DOHH2 (cell line): ENCODE results near the gene NRF1.

Source experiments
- H3F3A ChIP-seq: fragments of 200-600 bp; sonication (generic), shearing (Covaris generic); 2 replicates; pipeline ENCODE4 v1.6.0; 2016; ENCODE audit warnings: antibody characterized with exemption, mild to moderate bottlenecking; ENCODE audit not compliant: control insufficient read depth, insufficient read depth
- H3K27ac ChIP-seq: fragments of 200-600 bp; sonication (generic); 2 replicates; pipeline ENCODE4 v1.5.1; 2014; ENCODE audit warnings: low read depth, mild to moderate bottlenecking, low read length, moderate library complexity
- H3K27me3 ChIP-seq: fragments of 200-600 bp; sonication (generic); 2 replicates; pipeline ENCODE4 v1.6.1; 2014; ENCODE audit warnings: mild to moderate bottlenecking, low read length, mixed read lengths; ENCODE audit not compliant: control insufficient read depth
- H3K36me3 ChIP-seq: fragments of 200-600 bp; sonication (generic); 2 replicates; pipeline ENCODE4 v1.6.1; 2014; ENCODE audit warnings: mild to moderate bottlenecking, low read length, moderate library complexity, mixed read lengths; ENCODE audit not compliant: control insufficient read depth
- H3K4me1 ChIP-seq: fragments of 200-600 bp; sonication (generic); 2 replicates; pipeline ENCODE4 v1.6.1; 2014; ENCODE audit warnings: mild to moderate bottlenecking, low read length, mixed read lengths; ENCODE audit not compliant: control insufficient read depth
- H3K4me2 ChIP-seq: fragments of 200-600 bp; sonication (generic); 2 replicates; pipeline ENCODE4 v1.6.0; 2014; ENCODE audit warnings: mild to moderate bottlenecking, low read length, moderate library complexity
- H3K4me3 ChIP-seq: fragments of 200-600 bp; sonication (generic); 2 replicates; pipeline ENCODE4 v1.5.1; 2014; ENCODE audit warnings: mild to moderate bottlenecking, low read length, mixed read lengths
- H3K79me2 ChIP-seq: fragments of 200-600 bp; sonication (generic); 2 replicates; pipeline ENCODE4 v1.6.1; 2014; ENCODE audit warnings: mild to moderate bottlenecking, low read length, mixed read lengths; ENCODE audit not compliant: control insufficient read depth
- H3K9me2 ChIP-seq: fragments of 200-600 bp; sonication (generic); replicated peaks from 2 replicates; pipeline ENCODE4 v1.6.1; 2014; ENCODE audit warnings: mild to moderate bottlenecking, low read length, mixed read lengths; ENCODE audit not compliant: control insufficient read depth
- H3K9me3 ChIP-seq: fragments of 200-600 bp; sonication (generic); 2 replicates; pipeline ENCODE4 v1.6.1; 2014; ENCODE audit warnings: antibody characterized with exemption, low read length, mixed read lengths; ENCODE audit not compliant: control insufficient read depth, insufficient read depth
- H4K20me1 ChIP-seq: fragments of 200-600 bp; sonication (generic); 2 replicates; pipeline ENCODE4 v1.6.0; 2014; ENCODE audit warnings: low read depth, mild to moderate bottlenecking, antibody characterized with exemption, low read length, moderate library complexity; ENCODE audit not compliant: control insufficient read depth, insufficient read depth
- CTCF ChIP-seq: fragments of 200-600 bp; sonication (generic); IDR thresholded peaks from one replicate; pipeline ENCODE4 v1.5.1; 2014; ENCODE audit warnings: antibody characterized with exemption, mild to moderate bottlenecking, low read depth, low read length; ENCODE audit not compliant: poor library complexity, severe bottlenecking
- EZH2phosphoT487 ChIP-seq: fragments of 200-600 bp; sonication (generic); IDR thresholded peaks from 2 replicates; pipeline ENCODE4 v1.6.1; 2017; ENCODE audit warnings: borderline replicate concordance, mild to moderate bottlenecking, antibody characterized with exemption, low read length, moderate library complexity, mixed read lengths

Gene NRF1

GRCh38 chr7:129714514-129715063 lies 103.1 kb downstream of the NRF1 start:
- no peaks in the 10 kb centered on the region for H3K9me3 ChIP-seq
- H3F3A ChIP-seq = no peaks in the 10 kb centered on the region
- H3K27ac ChIP-seq = no peak overlapping the region
- no peaks in the 10 kb centered on the region for H3K79me2 ChIP-seq
- no peaks in the 10 kb centered on the region for H4K20me1 ChIP-seq
- H3K36me3 ChIP-seq = peaks cover 78% of the 10 kb centered on the region
- no peaks in the 10 kb centered on the region for H3K9me2 ChIP-seq
- H3K27me3 ChIP-seq = no peaks in the 10 kb centered on the region
- TF ChIP-seq EZH2phosphoT487 (no peak), CTCF (no peak)
- H3K4me1 ChIP-seq = no peaks in the 10 kb centered on the region
- no peak overlapping the region for H3K4me2 ChIP-seq
- no peak overlapping the region for H3K4me3 ChIP-seq

- TF ChIP-seq EZH2phosphoT487 (no peak), CTCF (no peak)
- H3K79me2 ChIP-seq = no peaks in the 10 kb centered on the region
- H3K36me3 ChIP-seq = peaks cover 55% of the 10 kb centered on the region
- no peak overlapping the region for H3K4me2 ChIP-seq
- no peaks in the 10 kb centered on the region for H3K4me1 ChIP-seq
- no peaks in the 10 kb centered on the region for H3K9me2 ChIP-seq
- H3K27ac ChIP-seq = no peak overlapping the region
- H3K4me3 ChIP-seq = no peak overlapping the region
- no peaks in the 10 kb centered on the region for H3K9me3 ChIP-seq
- H3K27me3 ChIP-seq = no peaks in the 10 kb centered on the region
- no peaks in the 10 kb centered on the region; the same call in 1 of the 2 replicates for H4K20me1 ChIP-seq
- no peaks in the 10 kb centered on the region for H3F3A ChIP-seq
Measured at GRCh38 chr7:129719980-129720732, 108.6 kb downstream of the NRF1 start.

- H3F3A ChIP-seq = no peaks in the 10 kb centered on the region
- H3K36me3 ChIP-seq = peaks cover 53% of the 10 kb centered on the region
- no peak overlapping the region for H3K27ac ChIP-seq
- no peak overlapping the region for H3K4me2 ChIP-seq
- no peak overlapping the region for H3K4me3 ChIP-seq
- H4K20me1 ChIP-seq = no peaks in the 10 kb centered on the region; the same call in 1 of the 2 replicates
- TF ChIP-seq EZH2phosphoT487 (no peak), CTCF (no peak)
- no peaks in the 10 kb centered on the region for H3K9me2 ChIP-seq
- no peaks in the 10 kb centered on the region for H3K79me2 ChIP-seq
- no peaks in the 10 kb centered on the region for H3K9me3 ChIP-seq
- H3K4me1 ChIP-seq = no peaks in the 10 kb centered on the region
- no peaks in the 10 kb centered on the region for H3K27me3 ChIP-seq
Measured at GRCh38 chr7:129721068-129721467, 109.5 kb downstream of the NRF1 start.
